OCI-LY1 (cell line): ENCODE measurements around the gene EIF4EBP3.

Experiments
- H2AFZ ChIP-seq: fragments of 200-600 bp; sonication (generic), shearing (Covaris generic); 2 replicates; pipeline ENCODE4 v1.6.0; 2014; ENCODE audit warnings: antibody characterized with exemption, mild to moderate bottlenecking, low read length
- H3F3A ChIP-seq: fragments of 200-600 bp; sonication (generic), shearing (Covaris generic); 2 replicates; pipeline ENCODE4 v1.6.0; 2014; ENCODE audit warnings: mild to moderate bottlenecking, antibody characterized with exemption, low read length, moderate library complexity; ENCODE audit not compliant: insufficient read depth
- H3K27ac ChIP-seq: fragments of 200-600 bp; sonication (generic); 2 replicates; pipeline ENCODE4 v1.5.1; 2014; ENCODE audit warnings: low read length, mixed run types, mild to moderate bottlenecking, low read depth; ENCODE audit not compliant: poor library complexity, severe bottlenecking
- H3K27me3 ChIP-seq: fragments of 200-600 bp; sonication (generic); 2 replicates; pipeline ENCODE4 v1.6.0; 2014; ENCODE audit warnings: antibody characterized with exemption, mild to moderate bottlenecking, low read length, moderate library complexity; ENCODE audit not compliant: insufficient read depth
- H3K36me3 ChIP-seq: fragments of 200-600 bp; sonication (generic); 2 replicates; pipeline ENCODE4 v1.6.1; 2014; ENCODE audit warnings: mild to moderate bottlenecking, antibody characterized with exemption, low read length, moderate library complexity, mixed read lengths; ENCODE audit not compliant: insufficient read depth
- H3K4me1 ChIP-seq: fragments of 200-600 bp; sonication (generic); 2 replicates; pipeline ENCODE4 v1.5.1; 2014; ENCODE audit warnings: mild to moderate bottlenecking, low read length, moderate library complexity; ENCODE audit not compliant: insufficient read depth, severe bottlenecking
- H3K4me2 ChIP-seq: fragments of 200-600 bp; sonication (generic), shearing (Covaris generic); 2 replicates; pipeline ENCODE4 v1.6.1; 2014; ENCODE audit warnings: low read length
- H3K4me3 ChIP-seq: fragments of 200-600 bp; sonication (generic); 2 replicates; pipeline ENCODE4 v1.5.1; 2014; ENCODE audit warnings: low read length, low read depth, mild to moderate bottlenecking, mixed read lengths; ENCODE audit not compliant: poor library complexity, severe bottlenecking
- H3K79me2 ChIP-seq: fragments of 200-600 bp; shearing (Covaris generic); 2 replicates; pipeline ENCODE4 v1.6.1; 2016; ENCODE audit warnings: mixed run types, low read length, mixed read lengths; ENCODE audit not compliant: insufficient read depth
- H3K9ac ChIP-seq: fragments of 200-600 bp; sonication (generic), shearing (Covaris generic); 2 replicates; pipeline ENCODE4 v1.6.1; 2014; ENCODE audit warnings: mild to moderate bottlenecking, low read length, mixed read lengths
- H3K9me2 ChIP-seq: fragments of 200-600 bp; sonication (generic), shearing (Covaris generic); 2 replicates; pipeline ENCODE4 v1.6.1; 2014; ENCODE audit warnings: low read depth, mild to moderate bottlenecking, low read length, mixed read lengths
- H3K9me3 ChIP-seq: fragments of 200-600 bp; shearing (Covaris generic); 2 replicates; pipeline ENCODE4 v1.6.1; 2014; ENCODE audit warnings: low read length, mixed read lengths
- H4K20me1 ChIP-seq: fragments of 200-600 bp; sonication (generic), shearing (Covaris generic); 2 replicates; pipeline ENCODE4 v1.6.0; 2016; ENCODE audit warnings: mild to moderate bottlenecking, low read length; ENCODE audit not compliant: insufficient read depth
- CTCF ChIP-seq: fragments of 200-600 bp; sonication (generic), shearing (Covaris generic); IDR thresholded peaks from 2 replicates; pipeline ENCODE4 v1.5.1; 2017; ENCODE audit warnings: mild to moderate bottlenecking, antibody characterized with exemption, low read length, moderate library complexity, mixed read lengths
- EZH2 ChIP-seq: fragments of 200-600 bp; sonication (generic), shearing (Covaris generic); IDR thresholded peaks from 2 replicates; pipeline ENCODE4 v1.8.0; 2017; ENCODE audit warnings: borderline replicate concordance, mixed run types, mild to moderate bottlenecking, antibody characterized with exemption, low read length, moderate library complexity, mixed read lengths

The EIF4EBP3 gene

GRCh38 chr5:140557136-140557805, 9.8 kb downstream of the EIF4EBP3 start, which contains the start of gene SRA1:
Gene SRA1 (minus strand): TSS chr5:140557473. CDS start chr5:140557452, 21 bp downstream.
- peak within 1 kb of the TSS; percentile 72 for H3K4me2 ChIP-seq
- TF ChIP-seq CTCF (no peak), EZH2 (no peak)
- no peaks in the 10 kb centered on the region for H3K9me3 ChIP-seq
- H2AFZ ChIP-seq: no peak within 1 kb of the TSS
- H3K4me1 ChIP-seq: peaks cover 34% of the 10 kb centered on the region
- peaks cover 17% of the 10 kb centered on the region for H3K79me2 ChIP-seq
- H3K27me3 ChIP-seq: no peaks in the 10 kb centered on the region
- H3K4me3 ChIP-seq: peak within 1 kb of the TSS; percentile 87
- H3K9me2 ChIP-seq: no peaks in the 10 kb centered on the region
- H4K20me1 ChIP-seq: no peaks in the 10 kb centered on the region
- H3K9ac ChIP-seq: peak within 1 kb of the TSS; percentile 90
- H3K27ac ChIP-seq: peak within 1 kb of the TSS; percentile 75
- H3K36me3 ChIP-seq: peaks cover 19% of the 10 kb centered on the region
- no peaks in the 10 kb centered on the region for H3F3A ChIP-seq

- Histone ChIP-seq H3K4me3 (peak overlapping the region; percentile 87), H3F3A (no peaks in the 10 kb centered on the region), H3K9me2 (no peaks in the 10 kb centered on the region), H4K20me1 (no peaks in the 10 kb centered on the region), H3K27me3 (no peaks in the 10 kb centered on the region), H3K27ac (peak overlapping the region; percentile 75), H2AFZ (no peak overlapping the region), H3K4me2 (peak overlapping the region; percentile 72), H3K36me3 (peaks cover 14% of the 10 kb centered on the region), H3K9ac (peak overlapping the region; percentile 90; the same call in 1 of the 2 replicates), H3K9me3 (no peaks in the 10 kb centered on the region), H3K4me1 (peaks cover 34% of the 10 kb centered on the region), H3K79me2 (peaks cover 17% of the 10 kb centered on the region)
- no peak for TF ChIP-seq CTCF
- no peak for TF ChIP-seq EZH2
Measured at GRCh38 chr5:140557965-140558364, 10.5 kb downstream of the EIF4EBP3 start.

GRCh38 chr5:140558542-140558941, 11.1 kb downstream of the EIF4EBP3 start:
- TF ChIP-seq CTCF (no peak), EZH2 (no peak)
- Histone ChIP-seq H3K36me3 (peaks cover 8% of the 10 kb centered on the region; the same call in 1 of the 2 replicates), H3K9ac (no peak overlapping the region), H3K9me2 (no peaks in the 10 kb centered on the region), H3K4me2 (no peak overlapping the region), H3K79me2 (peaks cover 17% of the 10 kb centered on the region), H3K4me3 (no peak overlapping the region), H2AFZ (no peak overlapping the region), H3K9me3 (no peaks in the 10 kb centered on the region), H4K20me1 (no peaks in the 10 kb centered on the region), H3K27me3 (no peaks in the 10 kb centered on the region), H3K4me1 (peaks cover 37% of the 10 kb centered on the region), H3F3A (no peaks in the 10 kb centered on the region), H3K27ac (no peak overlapping the region)
